BLaER1 (cell line): ENCODE results near the gene KYNU.
"Not testable (repeated sequence)": the region's sequence is repeated elsewhere in the genome, so short reads cannot be mapped to it uniquely, and the experiment has no call there.

Experiments used
- H3K27ac ChIP-seq: shearing (Covaris generic); formaldehyde crosslinking; 2 replicates; pipeline ENCODE4 v1.8.1; 2022
- H3K27me3 ChIP-seq: shearing (Covaris generic); formaldehyde crosslinking; 2 replicates; pipeline ENCODE4 v1.8.1; 2022
- H3K36me3 ChIP-seq: shearing (Covaris generic); formaldehyde crosslinking; 2 replicates; pipeline ENCODE4 v1.8.1; 2022
- H3K4me1 ChIP-seq: shearing (Covaris generic); formaldehyde crosslinking; 2 replicates; pipeline ENCODE4 v1.8.1; 2022
- H3K4me2 ChIP-seq: shearing (Covaris generic); formaldehyde crosslinking; 2 replicates; pipeline ENCODE4 v1.8.1; 2022
- H3K4me3 ChIP-seq: shearing (Covaris generic); formaldehyde crosslinking; 2 replicates; pipeline ENCODE4 v1.8.1; 2022
- H3K9ac ChIP-seq: shearing (Covaris generic); formaldehyde crosslinking; 2 replicates; pipeline ENCODE4 v1.8.1; 2022
- H3K9me3 ChIP-seq: shearing (Covaris generic); formaldehyde crosslinking; 2 replicates; pipeline ENCODE4 v1.8.1; 2022
- H4K20me1 ChIP-seq: shearing (Covaris generic); formaldehyde crosslinking; 2 replicates; pipeline ENCODE4 v1.8.1; 2022
- Cebpa-rat ChIP-seq: shearing (Covaris generic); IDR thresholded peaks from 2 replicates; pipeline ENCODE4 v1.8.1; 2022

The KYNU gene

GRCh38 chr2:143029141-143029540 lies 151.7 kb downstream of the KYNU start:
- no peak overlapping the region for H3K27ac ChIP-seq
- no peaks in the 10 kb centered on the region for H3K27me3 ChIP-seq
- H3K4me1 ChIP-seq, result peaks cover 13% of the 10 kb centered on the region
- no peak for TF ChIP-seq Cebpa-rat
- no peak overlapping the region for H3K9ac ChIP-seq
- no peak overlapping the region for H3K4me2 ChIP-seq
- no peaks in the 10 kb centered on the region for H3K9me3 ChIP-seq
- H4K20me1 ChIP-seq, result no peaks in the 10 kb centered on the region
- H3K4me3 ChIP-seq, result no peak overlapping the region
- no peaks in the 10 kb centered on the region for H3K36me3 ChIP-seq

- no peaks in the 10 kb centered on the region for H3K36me3 ChIP-seq
- no peaks in the 10 kb centered on the region for H3K27me3 ChIP-seq
- no peak overlapping the region for H3K9ac ChIP-seq
- H3K4me2 ChIP-seq, result peak overlapping the region; percentile 41
- no peak overlapping the region for H3K27ac ChIP-seq
- no peak overlapping the region for H3K4me3 ChIP-seq
- peaks cover 13% of the 10 kb centered on the region for H3K4me1 ChIP-seq
- H4K20me1 ChIP-seq, result no peaks in the 10 kb centered on the region
- H3K9me3 ChIP-seq, result no peaks in the 10 kb centered on the region
- no peak for TF ChIP-seq Cebpa-rat
These were observed 152.7 kb downstream of the KYNU start for GRCh38 chr2:143030127-143030526.

DNA sequence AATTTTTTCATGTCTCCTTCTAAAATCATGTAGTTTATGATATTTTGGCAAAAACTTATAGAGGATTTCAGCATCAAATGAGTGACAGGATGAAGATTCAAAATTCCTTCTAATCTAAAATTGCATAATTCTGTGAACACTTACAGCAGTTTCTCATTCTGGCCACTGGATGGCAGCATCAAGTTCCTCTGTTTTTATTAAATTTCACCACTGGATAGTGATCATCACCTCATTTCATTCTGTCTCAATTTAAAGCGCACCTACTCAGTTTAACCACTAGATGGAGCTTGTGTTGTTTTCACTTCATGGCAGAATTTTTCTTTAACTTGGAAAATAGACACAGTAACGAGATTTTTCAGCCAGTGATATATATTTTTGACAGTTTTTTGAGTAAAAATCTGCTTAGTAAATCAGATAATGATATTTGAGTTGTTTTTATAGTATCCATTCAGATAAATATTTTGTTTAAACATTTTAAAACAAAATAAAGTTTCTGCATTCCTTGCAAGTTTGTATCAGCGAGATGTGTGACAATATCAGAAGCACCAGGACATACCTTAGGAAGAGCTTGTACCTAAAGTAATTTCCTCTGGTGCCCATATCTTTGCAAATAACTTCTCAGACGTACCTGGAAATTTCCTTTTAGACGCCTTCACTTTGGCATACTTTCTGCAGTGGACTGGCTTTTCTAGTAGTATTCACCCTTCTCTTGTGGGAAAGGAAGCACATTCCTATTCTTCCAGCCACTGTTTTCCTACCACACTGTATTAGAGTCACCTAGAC lies 157.0 kb downstream of the KYNU start:
- Histone ChIP-seq H3K27me3 (no peaks in the 10 kb centered on the region), H3K4me3 (no peak overlapping the region), H3K36me3 (no peaks in the 10 kb centered on the region), H4K20me1 (no peaks in the 10 kb centered on the region), H3K4me2 (no peak overlapping the region), H3K27ac (no peak overlapping the region), H3K4me1 (peaks cover 11% of the 10 kb centered on the region), H3K9me3 (no peaks in the 10 kb centered on the region), H3K9ac (no peak overlapping the region)
- TF ChIP-seq Cebpa-rat, result no peak

DNA sequence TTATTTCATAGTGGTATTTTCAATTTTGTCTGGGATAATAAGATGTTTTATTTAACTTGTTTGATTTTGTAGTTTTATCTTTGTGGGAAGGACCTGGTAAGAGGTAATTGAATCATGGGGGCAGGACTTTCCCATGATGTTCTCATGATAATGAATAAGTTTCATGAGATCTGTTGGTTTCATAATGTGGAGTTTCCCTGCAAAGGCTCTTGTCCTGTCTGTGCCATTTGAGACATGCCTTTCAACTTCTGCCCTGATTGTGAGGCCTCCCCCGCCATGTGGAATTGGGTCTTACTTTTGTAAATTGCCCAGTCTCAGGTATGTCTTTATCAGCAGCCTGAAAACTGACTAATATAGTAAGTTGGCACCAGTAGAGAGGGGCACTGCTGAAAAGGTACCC lies 174.0 kb downstream of the KYNU start:
- H3K27ac ChIP-seq, result no peak overlapping the region
- H3K36me3 ChIP-seq, result no peaks in the 10 kb centered on the region
- H3K9me3 ChIP-seq, result peaks cover 7% of the 10 kb centered on the region
- no peak overlapping the region for H3K9ac ChIP-seq
- no peaks in the 10 kb centered on the region for H4K20me1 ChIP-seq
- no peak for TF ChIP-seq Cebpa-rat
- H3K27me3 ChIP-seq, result no peaks in the 10 kb centered on the region
- H3K4me3 ChIP-seq, result no peak overlapping the region
- H3K4me1 ChIP-seq, result no peaks in the 10 kb centered on the region
- H3K4me2 ChIP-seq, result no peak overlapping the region

- not testable (repeated sequence) for H3K4me1 ChIP-seq, H3K9ac ChIP-seq, H3K36me3 ChIP-seq, H3K4me3 ChIP-seq, H3K4me2 ChIP-seq, H4K20me1 ChIP-seq, H3K27ac ChIP-seq, H3K27me3 ChIP-seq
- H3K9me3 ChIP-seq, result peaks cover 18% of the 10 kb centered on the region
These were observed 176.0 kb downstream of the KYNU start for GRCh38 chr2:143053437-143053836.

GRCh38 chr2:143056550-143056949 lies 179.1 kb downstream of the KYNU start:
- H3K27ac ChIP-seq, result no peak overlapping the region
- no peaks in the 10 kb centered on the region for H3K4me1 ChIP-seq
- H3K27me3 ChIP-seq, result no peaks in the 10 kb centered on the region
- H3K9me3 ChIP-seq, result peaks cover 18% of the 10 kb centered on the region
- H3K4me2 ChIP-seq, result no peak overlapping the region
- no peak for TF ChIP-seq Cebpa-rat
- H3K36me3 ChIP-seq, result no peaks in the 10 kb centered on the region
- H3K4me3 ChIP-seq, result no peak overlapping the region
- H3K9ac ChIP-seq, result no peak overlapping the region
- no peaks in the 10 kb centered on the region for H4K20me1 ChIP-seq

DNA sequence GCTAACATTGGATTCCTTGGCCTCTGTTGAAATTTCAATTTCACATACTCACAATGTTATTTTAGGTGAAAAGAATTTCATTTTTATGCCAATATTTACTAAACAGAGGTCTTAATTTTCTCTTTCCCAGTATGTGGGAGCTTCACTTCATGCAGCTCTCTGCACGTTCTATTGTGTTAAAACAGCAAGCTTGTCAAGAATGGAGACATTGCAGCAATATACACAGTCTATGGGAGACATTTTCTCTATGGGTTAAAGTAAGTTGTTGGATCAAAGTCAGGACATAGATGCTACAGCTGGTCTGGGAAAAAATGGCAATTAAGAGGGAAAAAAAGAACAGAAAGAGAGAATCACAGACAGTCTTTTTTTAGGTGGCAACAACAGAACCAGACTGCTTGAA lies 181.4 kb downstream of the KYNU start:
- Histone ChIP-seq H3K4me3 (no peak overlapping the region), H3K9me3 (peaks cover 18% of the 10 kb centered on the region), H4K20me1 (no peaks in the 10 kb centered on the region), H3K4me2 (no peak overlapping the region), H3K4me1 (no peaks in the 10 kb centered on the region), H3K27ac (no peak overlapping the region), H3K36me3 (no peaks in the 10 kb centered on the region), H3K9ac (no peak overlapping the region), H3K27me3 (no peaks in the 10 kb centered on the region)
- TF ChIP-seq Cebpa-rat, result no peak

- Histone ChIP-seq H3K4me2 (no peak overlapping the region), H3K4me1 (no peaks in the 10 kb centered on the region), H3K9me3 (no peaks in the 10 kb centered on the region), H3K27ac (no peak overlapping the region), H3K27me3 (no peaks in the 10 kb centered on the region), H3K36me3 (no peaks in the 10 kb centered on the region), H4K20me1 (no peaks in the 10 kb centered on the region), H3K9ac (no peak overlapping the region), H3K4me3 (no peak overlapping the region)
- no peak for TF ChIP-seq Cebpa-rat
These were observed 186.2 kb downstream of the KYNU start for GRCh38 chr2:143063612-143064200.

DNA sequence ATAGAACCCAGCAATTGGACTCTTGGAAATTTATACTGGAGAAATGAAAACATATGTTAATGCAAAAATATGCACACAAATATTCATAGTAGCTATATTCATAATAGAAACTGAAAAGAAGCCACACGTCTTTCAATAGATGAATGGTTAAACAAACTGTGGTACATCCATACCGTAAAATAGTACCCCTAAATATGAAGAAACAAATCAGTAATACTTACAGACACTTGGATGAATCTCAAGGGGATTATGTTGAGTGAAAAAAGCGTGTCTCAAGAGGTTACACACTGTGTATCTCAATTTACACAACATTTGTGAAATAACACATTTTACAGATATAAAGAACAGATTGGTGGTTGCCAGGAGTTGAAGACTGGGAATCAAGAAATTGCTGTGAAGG lies 190.6 kb downstream of the KYNU start:
- H3K9ac ChIP-seq, result no peak overlapping the region
- H3K4me3 ChIP-seq, result no peak overlapping the region
- no peaks in the 10 kb centered on the region for H3K4me1 ChIP-seq
- no peaks in the 10 kb centered on the region for H3K27me3 ChIP-seq
- no peak overlapping the region for H3K27ac ChIP-seq
- no peaks in the 10 kb centered on the region for H4K20me1 ChIP-seq
- no peaks in the 10 kb centered on the region for H3K36me3 ChIP-seq
- no peak for TF ChIP-seq Cebpa-rat
- no peak overlapping the region for H3K4me2 ChIP-seq
- no peaks in the 10 kb centered on the region for H3K9me3 ChIP-seq

DNA sequence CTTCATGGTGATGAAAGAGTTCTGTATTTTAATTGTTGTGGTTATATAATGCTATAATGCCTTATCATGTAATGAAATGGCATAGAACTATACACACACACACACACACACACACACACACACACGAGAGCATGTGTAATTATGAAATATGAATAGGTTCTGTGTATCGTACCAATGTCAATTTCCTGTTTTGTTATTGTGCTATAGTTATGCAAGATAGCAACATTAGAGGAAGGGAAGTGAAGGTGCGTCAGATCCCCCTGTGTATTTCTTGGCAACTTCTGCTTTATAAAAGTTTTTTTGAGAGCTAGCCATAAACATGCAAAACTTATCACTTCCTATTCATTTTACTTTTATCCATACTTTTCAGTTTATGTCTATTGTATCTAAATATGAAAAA lies 191.0 kb downstream of the KYNU start:
- Histone ChIP-seq H3K27me3 (no peaks in the 10 kb centered on the region), H3K27ac (no peak overlapping the region), H3K4me1 (no peaks in the 10 kb centered on the region), H3K4me2 (no peak overlapping the region), H3K9ac (no peak overlapping the region), H3K36me3 (no peaks in the 10 kb centered on the region), H3K4me3 (no peak overlapping the region), H4K20me1 (no peaks in the 10 kb centered on the region), H3K9me3 (no peaks in the 10 kb centered on the region)
- no peak for TF ChIP-seq Cebpa-rat

DNA sequence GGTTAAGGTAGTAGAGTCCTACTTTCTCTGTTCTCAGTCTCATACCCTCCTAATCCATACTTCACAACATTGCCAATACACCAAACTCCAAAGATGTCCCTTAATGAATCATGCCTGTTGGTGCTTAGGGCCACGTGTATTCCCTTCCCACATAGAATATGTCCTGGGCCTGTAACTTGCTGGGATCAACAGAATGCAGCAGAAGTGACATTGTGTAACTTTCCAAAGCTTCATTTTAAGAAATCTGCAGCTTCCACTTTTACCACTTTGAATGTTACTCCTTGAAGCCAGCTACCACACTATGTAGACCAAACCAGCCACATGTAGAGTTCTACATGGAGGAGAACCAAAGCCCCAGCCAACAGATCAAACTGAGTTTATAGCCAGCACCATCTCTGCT lies 193.2 kb downstream of the KYNU start:
- peaks cover 9% of the 10 kb centered on the region for H3K9me3 ChIP-seq
- H3K9ac ChIP-seq, result no peak overlapping the region
- TF ChIP-seq Cebpa-rat, result no peak
- no peaks in the 10 kb centered on the region for H3K36me3 ChIP-seq
- H3K4me2 ChIP-seq, result no peak overlapping the region
- H3K4me3 ChIP-seq, result no peak overlapping the region
- no peaks in the 10 kb centered on the region for H3K4me1 ChIP-seq
- no peaks in the 10 kb centered on the region for H4K20me1 ChIP-seq
- no peaks in the 10 kb centered on the region for H3K27me3 ChIP-seq
- no peak overlapping the region for H3K27ac ChIP-seq
